ENCODE measurements around the gene TPGS1.

The TPGS1 gene

GRCh38 chr19:496112-496665, 11.1 kb upstream of the TPGS1 start, which contains the start of gene MADCAM1:
Gene MADCAM1 (plus strand): TSS chr19:496486. CDS start chr19:496500, 14 bp downstream.
- DNase-seq: no peak

GRCh38 chr19:496986-497385, 10.3 kb upstream of the TPGS1 start:
- no peak for DNase-seq

GRCh38 chr19:497491-497868, 9.8 kb upstream of the TPGS1 start:
- DNase-seq: no peak

GRCh38 chr19:497869-498510, 9.3 kb upstream of the TPGS1 start:
- no peak for DNase-seq

- DNase-seq: no peak
Observed at GRCh38 chr19:498511-498891, 8.8 kb upstream of the TPGS1 start.

GRCh38 chr19:498977-499623, 8.2 kb upstream of the TPGS1 start:
- DNase-seq: no peak

GRCh38 chr19:501646-502045, 5.7 kb upstream of the TPGS1 start:
- DNase-seq: no peak

GRCh38 chr19:504616-505015, 2.7 kb upstream of the TPGS1 start:
- no peak for DNase-seq

GRCh38 chr19:506404-507285, 652 bp upstream of the TPGS1 start:
- peak; percentile 96 for DNase-seq

- DNase-seq: no peak
Observed at GRCh38 chr19:508204-509150, 1.2 kb downstream of the TPGS1 start.

- peak; percentile 97 for DNase-seq
Observed at GRCh38 chr19:510606-511100, 3.4 kb downstream of the TPGS1 start.

GRCh38 chr19:511101-511851, 4.0 kb downstream of the TPGS1 start:
- DNase-seq: peak; percentile 84

GRCh38 chr19:512547-513365, 5.5 kb downstream of the TPGS1 start:
- DNase-seq: no peak

GRCh38 chr19:513368-514165, 6.3 kb downstream of the TPGS1 start:
- DNase-seq: no peak

GRCh38 chr19:514166-514663, 6.9 kb downstream of the TPGS1 start:
- DNase-seq: no peak

GRCh38 chr19:517721-518597, 10.7 kb downstream of the TPGS1 start:
- DNase-seq: no peak

GRCh38 chr19:518598-519231, 11.4 kb downstream of the TPGS1 start:
- peak; percentile 69 for DNase-seq

GRCh38 chr19:519449-519865, 12.2 kb downstream of the TPGS1 start:
- no peak for DNase-seq

Data from stimulated activated CD4-positive, alpha-beta T cell treated with anti-CD3 and anti-CD28 coated beads, Interleukin-15, amount 100 ng/mL, for 24 hours (primary cell).